GM12874 (cell line): ENCODE data around the gene EZR.

Experiments used
- CTCF ChIP-seq: IDR thresholded peaks from 2 replicates; pipeline ENCODE4 v1.5.1; 2011; ENCODE audit warnings: low read depth, mild to moderate bottlenecking, control low read depth, low read length, moderate library complexity; ENCODE audit not compliant: insufficient read depth

EZR gene

GRCh38 chr6:158784505-158784904, 34.7 kb downstream of the EZR start:
- TF ChIP-seq CTCF, result no peak

GRCh38 chr6:158783851-158784250, 35.3 kb downstream of the EZR start:
- no peak for TF ChIP-seq CTCF

GRCh38 chr6:158783167-158783450, 36.1 kb downstream of the EZR start:
- no peak for TF ChIP-seq CTCF

GRCh38 chr6:158782432-158783166, 36.6 kb downstream of the EZR start:
- TF ChIP-seq CTCF, result no peak

- no peak for TF ChIP-seq CTCF
These were observed 37.3 kb downstream of the EZR start for GRCh38 chr6:158781692-158782373.

GRCh38 chr6:158780988-158781691, 38.0 kb downstream of the EZR start:
- TF ChIP-seq CTCF, result no peak

GRCh38 chr6:158780246-158780884, 38.8 kb downstream of the EZR start:
- TF ChIP-seq CTCF, result no peak
